SH-SY5Y (cell line): ENCODE data around the gene OSBPL5.

ENCODE experiments used
- GATA2 ChIP-seq: IDR thresholded peaks from 2 replicates; pipeline ENCODE4 v1.6.1; 2011; ENCODE audit warnings: mild to moderate bottlenecking, low read depth, low read length
- GATA3 ChIP-seq: IDR thresholded peaks from 2 replicates; pipeline ENCODE4 v1.6.1; 2011; ENCODE audit warnings: low read depth, mild to moderate bottlenecking, low read length, moderate library complexity

- TF ChIP-seq GATA3: no peak
- TF ChIP-seq GATA2: no peak
These were observed 7.6 kb downstream of the OSBPL5 start for GRCh38 chr11:3157381-3158130.
